ENCODE measurements around the gene PCCA.
"Not testable (repeated sequence)": the region's sequence is repeated elsewhere in the genome, so short reads cannot be mapped to it uniquely, and the experiment has no call there.

PCCA gene

GRCh38 chr13:100549316-100549715, 460.4 kb downstream of the PCCA start:
- DNase-seq = no peak

GRCh38 chr13:100552755-100553154, 463.9 kb downstream of the PCCA start:
- no peak for DNase-seq

- no peak for DNase-seq
Measured at GRCh38 chr13:100559886-100560285, 471.0 kb downstream of the PCCA start.

- no peak for DNase-seq
Measured at GRCh38 chr13:100560498-100561157, 471.7 kb downstream of the PCCA start.

GRCh38 chr13:100561158-100561499, 472.2 kb downstream of the PCCA start:
- DNase-seq = no peak

- no peak for DNase-seq
Measured at GRCh38 chr13:100561599-100562204, 472.8 kb downstream of the PCCA start.

- DNase-seq = no peak
Measured at GRCh38 chr13:100563779-100564178, 474.9 kb downstream of the PCCA start.

GRCh38 chr13:100564444-100565223, 475.7 kb downstream of the PCCA start:
- DNase-seq = no peak

- DNase-seq = no peak
Measured at GRCh38 chr13:100565286-100565685, 476.4 kb downstream of the PCCA start.

GRCh38 chr13:100566543-100566942, 477.6 kb downstream of the PCCA start:
- no peak for DNase-seq

GRCh38 chr13:100573121-100573520, 484.2 kb downstream of the PCCA start:
- DNase-seq = peak; percentile 87

GRCh38 chr13:100577239-100577638, 488.3 kb downstream of the PCCA start:
- not testable (repeated sequence) for DNase-seq

Data from suppressor macrophage treated with lipopolysaccharide for 4 hours (primary cell).